Gastroesophageal sphincter (tissue), 3 donors: ENCODE data around the gene CPEB1.

Experiments used
- POLR2A ChIP-seq, 2 donors: fragments of 450-650 bp; IDR thresholded peaks; one replicate each; pipeline ENCODE4 v1.6.1; 2017; ENCODE audit warnings: antibody characterized with exemption in 2 of 2, mild to moderate bottlenecking in 2 of 2, moderate library complexity in 1 of 2
- POLR2AphosphoS5 ChIP-seq: sonication (generic); formaldehyde crosslinking; IDR thresholded peaks from one replicate; pipeline ENCODE4 v1.6.1; 2017; ENCODE audit warnings: antibody characterized with exemption
- TF ChIP-seq, protein P1 (sequence below), 4 experiments: fragments of 200-600 bp in 2 of 4; fragments of 450-650 bp in 2 of 4; sonication (generic) in 1 of 4; IDR thresholded peaks; one replicate each; pipeline ENCODE4 v1.5.1; 2017 to 2019; ENCODE audit warnings: antibody characterized with exemption in 4 of 4, mild to moderate bottlenecking in 2 of 4, moderate library complexity in 2 of 4

DNA sequence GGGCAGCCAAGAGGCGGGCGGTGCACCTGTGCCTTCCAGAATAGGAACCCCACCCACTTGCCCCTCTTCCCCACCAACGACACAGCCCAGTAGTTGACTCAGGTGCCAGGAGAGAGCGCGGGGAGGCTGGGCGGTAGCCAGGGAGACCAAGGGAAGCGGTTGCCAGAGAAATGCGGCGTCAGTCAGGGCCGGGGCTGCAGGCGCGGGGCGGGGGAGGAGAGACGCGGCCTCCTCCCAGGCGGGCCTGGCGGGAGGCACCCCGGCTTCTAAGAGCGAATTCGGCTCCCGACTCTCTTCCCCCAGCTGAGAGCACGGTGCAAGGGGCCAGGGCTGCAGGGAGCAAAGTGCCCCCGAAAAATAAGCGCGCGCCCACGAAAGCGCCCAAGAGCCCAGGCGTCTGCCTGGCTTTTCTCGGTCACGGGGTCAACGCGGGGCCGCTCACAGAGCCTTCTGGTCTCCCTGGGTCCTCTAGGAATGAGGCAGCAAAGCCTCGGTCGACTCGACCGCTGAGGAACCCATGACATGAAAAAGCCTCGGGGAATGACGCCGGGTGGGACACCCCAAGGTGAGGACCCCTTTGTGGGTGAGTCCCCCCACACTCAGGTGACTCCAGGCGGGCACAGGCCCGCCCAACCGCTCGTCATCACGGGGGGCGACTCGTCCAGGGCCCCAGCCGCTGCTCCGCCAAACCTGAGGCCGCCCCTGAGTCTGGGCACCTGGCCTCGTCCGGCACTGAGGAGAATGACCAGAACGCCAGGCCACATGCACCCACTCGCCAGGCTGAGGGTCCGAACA lies 716 bp downstream of the CPEB1 start:
- no peak for TF ChIP-seq POLR2A (IDR thresholded peaks at IDR 0.05)
- TF ChIP-seq, protein P1, sequence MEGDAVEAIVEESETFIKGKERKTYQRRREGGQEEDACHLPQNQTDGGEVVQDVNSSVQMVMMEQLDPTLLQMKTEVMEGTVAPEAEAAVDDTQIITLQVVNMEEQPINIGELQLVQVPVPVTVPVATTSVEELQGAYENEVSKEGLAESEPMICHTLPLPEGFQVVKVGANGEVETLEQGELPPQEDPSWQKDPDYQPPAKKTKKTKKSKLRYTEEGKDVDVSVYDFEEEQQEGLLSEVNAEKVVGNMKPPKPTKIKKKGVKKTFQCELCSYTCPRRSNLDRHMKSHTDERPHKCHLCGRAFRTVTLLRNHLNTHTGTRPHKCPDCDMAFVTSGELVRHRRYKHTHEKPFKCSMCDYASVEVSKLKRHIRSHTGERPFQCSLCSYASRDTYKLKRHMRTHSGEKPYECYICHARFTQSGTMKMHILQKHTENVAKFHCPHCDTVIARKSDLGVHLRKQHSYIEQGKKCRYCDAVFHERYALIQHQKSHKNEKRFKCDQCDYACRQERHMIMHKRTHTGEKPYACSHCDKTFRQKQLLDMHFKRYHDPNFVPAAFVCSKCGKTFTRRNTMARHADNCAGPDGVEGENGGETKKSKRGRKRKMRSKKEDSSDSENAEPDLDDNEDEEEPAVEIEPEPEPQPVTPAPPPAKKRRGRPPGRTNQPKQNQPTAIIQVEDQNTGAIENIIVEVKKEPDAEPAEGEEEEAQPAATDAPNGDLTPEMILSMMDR (IDR thresholded peaks at IDR 0.05), result no peak
- TF ChIP-seq POLR2AphosphoS5, result no peak
